HL-60/S4 (cell line): ENCODE results near the gene RFXANK.
"Not testable (repeated sequence)": the region's sequence is repeated elsewhere in the genome, so short reads cannot be mapped to it uniquely, and the experiment has no call there.

Experiments
- in situ Hi-C: fragments of 300-500 bp; cut with MboI; formaldehyde crosslinking; loops from 2 replicates; pipeline ENCODE4 v1.14.3; 2022; ENCODE audit warnings: low sequenced_read_pairs

RFXANK gene

GRCh38 chr19:19192078-19192882 lies at the start of gene RFXANK, which contains the start of gene BORCS8:
Gene RFXANK (plus strand): TSS chr19:19192258. CDS start chr19:19193947, 1,689 bp downstream.
Gene BORCS8 (minus strand): TSS chr19:19192152. CDS start chr19:19192117, 35 bp downstream.
- in situ Hi-C loops: no loop called here

GRCh38 chr19:19142347-19142746 lies 49.7 kb upstream of the RFXANK start:
- in situ Hi-C loops: no loop called here

- in situ Hi-C loops: no loop called here
Observed at GRCh38 chr19:19145281-19145680, 46.8 kb upstream of the RFXANK start.

- in situ Hi-C loops: no loop called here
Observed at GRCh38 chr19:19145684-19146608, 46.1 kb upstream of the RFXANK start.

- in situ Hi-C loops: no loop called here
Observed at GRCh38 chr19:19146865-19147264, 45.2 kb upstream of the RFXANK start.

GRCh38 chr19:19147344-19147743 lies 44.7 kb upstream of the RFXANK start:
- in situ Hi-C loops: no loop called here

GRCh38 chr19:19148504-19148903 lies 43.6 kb upstream of the RFXANK start:
- in situ Hi-C loops: not testable (repeated sequence)

GRCh38 chr19:19149435-19149834 lies 42.6 kb upstream of the RFXANK start:
- in situ Hi-C loops: no loop called here

- in situ Hi-C loops: loop anchor here (25.0 kb wide), 1 partner anchor 336 kb away; no protein-coding TSS in a partner anchor
Observed at GRCh38 chr19:19151418-19151817, 40.6 kb upstream of the RFXANK start.

- in situ Hi-C loops: loop anchor here (25.0 kb wide), 1 partner anchor 334 kb away; no protein-coding TSS in a partner anchor
Observed at GRCh38 chr19:19152668-19153384, 39.2 kb upstream of the RFXANK start.

GRCh38 chr19:19154768-19155494 lies 37.1 kb upstream of the RFXANK start:
- in situ Hi-C loops: loop anchor here (25.0 kb wide), 1 partner anchor 332 kb away; no protein-coding TSS in a partner anchor

- in situ Hi-C loops: loop anchor here (25.0 kb wide), 1 partner anchor 332 kb away; no protein-coding TSS in a partner anchor
Observed at GRCh38 chr19:19155495-19156219, 36.4 kb upstream of the RFXANK start.

GRCh38 chr19:19157808-19158207 lies 34.2 kb upstream of the RFXANK start:
- in situ Hi-C loops: loop anchor here (25.0 kb wide), 1 partner anchor 329 kb away; no protein-coding TSS in a partner anchor

GRCh38 chr19:19159534-19159933 lies 32.5 kb upstream of the RFXANK start:
- in situ Hi-C loops: loop anchor here (25.0 kb wide), 1 partner anchor 328 kb away; no protein-coding TSS in a partner anchor

- in situ Hi-C loops: loop anchor here (25.0 kb wide), 1 partner anchor 327 kb away; no protein-coding TSS in a partner anchor
Observed at GRCh38 chr19:19160461-19161035, 31.5 kb upstream of the RFXANK start.

- in situ Hi-C loops: loop anchor here (25.0 kb wide), 1 partner anchor 325 kb away; no protein-coding TSS in a partner anchor
Observed at GRCh38 chr19:19162495-19162894, 29.6 kb upstream of the RFXANK start.

GRCh38 chr19:19165396-19165795 lies 26.7 kb upstream of the RFXANK start:
- in situ Hi-C loops: loop anchor here (25.0 kb wide), 1 partner anchor 322 kb away; no protein-coding TSS in a partner anchor

GRCh38 chr19:19167612-19168011 lies 24.4 kb upstream of the RFXANK start:
- in situ Hi-C loops: loop anchor here (25.0 kb wide), 1 partner anchor 320 kb away; no protein-coding TSS in a partner anchor
